SK-N-SH (cell line): ENCODE data around the gene LIN37. TPM values are rescaled to one million over a fixed set of nuclear protein-coding genes. Genes with fewer than 3 reads are reported as not detected.

Experiments used
- CTCF ChIA-PET: fragments of 300-600, 350-600 bp; formaldehyde crosslinking; extraction: SDS; loops from one replicate; lab custom pipeline; 2021; lab: Yijun Ruan, JAX
- POLR2A ChIA-PET: fragments of 350-600 bp; sonication (Branson Sonifier 250); formaldehyde crosslinking; extraction: SDS; loops from one replicate; lab custom pipeline; 2020; ENCODE audit warnings: antibody characterized with exemption, inconsistent platforms; lab: Yijun Ruan, JAX
- DNase-seq: peaks from one replicate; pipeline ENCODE4 v3.0.0; 2012
- H2AFZ ChIP-seq: fragments of 200-600 bp; sonication (generic); 2 replicates; pipeline ENCODE4 v1.8.1; 2016; ENCODE audit warnings: antibody characterized with exemption, mild to moderate bottlenecking, low read depth
- H3F3A ChIP-seq: fragments of 200-600 bp; sonication (generic); replicated peaks from 2 replicates; pipeline ENCODE3; 2016; ENCODE audit warnings: antibody characterized with exemption, mild to moderate bottlenecking; ENCODE audit not compliant: insufficient read depth
- H3K27ac ChIP-seq, 2 experiments: fragments of 200-500 bp in 1 of 2; fragments of 200-600 bp in 1 of 2; sonication (Bioruptor generic) in 1 of 2; sonication (generic), shearing (Covaris generic) in 1 of 2; 2 replicates each; pipeline versions ENCODE4 v1.5.1 to v1.6.1; 2014 to 2016; ENCODE audit warnings: low read depth in 2 of 2, inconsistent platforms in 1 of 2, low read length in 1 of 2, mild to moderate bottlenecking in 1 of 2, mixed read lengths in 1 of 2
- H3K27me3 ChIP-seq: fragments of 200-600 bp; sonication (generic), shearing (Covaris generic); 2 replicates; pipeline ENCODE4 v1.6.1; 2016; ENCODE audit warnings: mixed run types; ENCODE audit not compliant: insufficient read depth
- H3K36me3 ChIP-seq, 2 experiments: fragments of 200-500 bp in 1 of 2; fragments of 200-600 bp in 1 of 2; sonication (Bioruptor generic) in 1 of 2; sonication (generic) in 1 of 2; replicated peaks in 1 of 2; 2 replicates each; pipeline versions ENCODE3 to v1.5.1; 2014 to 2016; ENCODE audit warnings: low read length in 1 of 2, mild to moderate bottlenecking in 1 of 2; ENCODE audit not compliant: insufficient read depth in 2 of 2, control insufficient read depth in 1 of 2
- H3K4me1 ChIP-seq, 2 experiments: fragments of 200-500 bp in 1 of 2; fragments of 200-600 bp in 1 of 2; sonication (Bioruptor generic) in 1 of 2; sonication (generic), shearing (Covaris generic) in 1 of 2; 2 replicates each; pipeline versions ENCODE4 v1.5.1 to v1.6.1; 2014 to 2016; ENCODE audit warnings: low read depth in 1 of 2, low read length in 1 of 2, mixed run types in 1 of 2; ENCODE audit not compliant: insufficient read depth in 2 of 2, control insufficient read depth in 1 of 2
- H3K4me2 ChIP-seq: fragments of 200-600 bp; sonication (generic), shearing (Covaris generic); 2 replicates; pipeline ENCODE4 v1.6.1; 2017; ENCODE audit warnings: mixed run types
- H3K4me3 ChIP-seq, 2 experiments: fragments of 200-500 bp in 1 of 2; fragments of 200-600 bp in 1 of 2; sonication (Bioruptor generic) in 1 of 2; sonication (generic), shearing (Covaris generic) in 1 of 2; 2 replicates each; pipeline versions ENCODE4 v1.5.1 to v1.8.1; 2014 to 2016; ENCODE audit warnings: low read depth in 2 of 2, inconsistent platforms in 1 of 2, low read length in 1 of 2, mild to moderate bottlenecking in 1 of 2, mixed read lengths in 1 of 2, moderate library complexity in 1 of 2
- H3K79me2 ChIP-seq: fragments of 200-600 bp; sonication (generic); 2 replicates; pipeline ENCODE4 v1.8.1; 2017; ENCODE audit warnings: mild to moderate bottlenecking; ENCODE audit not compliant: insufficient read depth
- H3K9ac ChIP-seq: fragments of 200-600 bp; sonication (generic); 2 replicates; pipeline ENCODE4 v1.6.1; 2017; ENCODE audit warnings: mixed run types
- H3K9me2 ChIP-seq: fragments of 200-600 bp; sonication (generic); 2 replicates; pipeline ENCODE4 v1.6.1; 2017; ENCODE audit warnings: mixed run types
- H3K9me3 ChIP-seq: fragments of 200-600 bp; sonication (generic); 2 replicates; pipeline ENCODE4 v1.6.1; 2017; ENCODE audit warnings: mixed run types, mild to moderate bottlenecking, moderate library complexity
- H4K20me1 ChIP-seq: fragments of 200-600 bp; sonication (generic); 2 replicates; pipeline ENCODE4 v1.6.1; 2017; ENCODE audit warnings: mild to moderate bottlenecking, mixed run types; ENCODE audit not compliant: insufficient read depth
- CTCF ChIP-seq: fragments of 200-600 bp; sonication (generic); IDR thresholded peaks from 2 replicates; pipeline ENCODE4 v1.6.1; 2017; ENCODE audit warnings: antibody characterized with exemption, mild to moderate bottlenecking, moderate library complexity
- EZH2phosphoT487 ChIP-seq: fragments of 200-600 bp; sonication (generic); IDR thresholded peaks from 2 replicates; pipeline ENCODE4 v1.6.1; 2017; ENCODE audit warnings: low read depth, mixed run types, mild to moderate bottlenecking, antibody characterized with exemption, moderate library complexity, borderline replicate concordance
- FOXJ3 ChIP-seq: sonication (generic); formaldehyde crosslinking; IDR thresholded peaks from 2 replicates; pipeline ENCODE4 v1.5.1; 2020; ENCODE audit warnings: mild to moderate bottlenecking, missing genetic modification reagents
- FOXM1 ChIP-seq: IDR thresholded peaks from 2 replicates; pipeline ENCODE4 v1.4.0; 2012; ENCODE audit warnings: low read depth, mild to moderate bottlenecking
- GABPA ChIP-seq: IDR thresholded peaks from 2 replicates; pipeline ENCODE4 v1.4.0; 2012; ENCODE audit warnings: low read depth, mild to moderate bottlenecking
- JUND ChIP-seq: IDR thresholded peaks from 2 replicates; pipeline ENCODE4 v1.4.0; 2012
- MEF2A ChIP-seq: IDR thresholded peaks from 2 replicates; pipeline ENCODE4 v1.4.0; 2012; ENCODE audit warnings: low read depth, borderline replicate concordance
- NRF1 ChIP-seq: IDR thresholded peaks from 2 replicates; pipeline ENCODE4 v1.6.1; 2012; ENCODE audit warnings: low read depth, mild to moderate bottlenecking, low read length
- RFX5 ChIP-seq: IDR thresholded peaks from 2 replicates; pipeline ENCODE4 v1.6.1; 2012; ENCODE audit warnings: mild to moderate bottlenecking, improper control_type of control experiment, low read length
- SIN3A ChIP-seq: IDR thresholded peaks from 2 replicates; pipeline ENCODE4 v1.6.1; 2012; ENCODE audit warnings: low read depth, mild to moderate bottlenecking, low read length, moderate library complexity, borderline replicate concordance
- TAF1 ChIP-seq: IDR thresholded peaks from 2 replicates; pipeline ENCODE4 v1.6.1; 2012; ENCODE audit warnings: low read depth, mild to moderate bottlenecking, low read length, moderate library complexity, borderline replicate concordance
- ZBTB33 ChIP-seq: IDR thresholded peaks from 2 replicates; pipeline ENCODE4 v1.4.0; 2012; ENCODE audit warnings: low read depth, borderline replicate concordance
- WGBS: methylation state at CpG from one replicate; pipeline ENCODE4 v1.1.6; 2017; ENCODE audit warnings: low lambda C conversion rate; 5-methylcytosine and 5-hydroxymethylcytosine counted together
- polyA plus RNA-seq, 3 experiments: library from polyadenylated mRNA; depleted of rRNA; stranded (reverse); fragments of >200 nt; gene quantifications; 2 replicates each; pipeline ENCODE4 v1.2.3, GENCODE V29; 2012
- TF ChIP-seq, protein P1 (sequence below): IDR thresholded peaks from 2 replicates; pipeline ENCODE4; 2012
- TF ChIP-seq, protein P2 (sequence below): IDR thresholded peaks from 2 replicates; pipeline ENCODE4 v1.6.1; 2012; ENCODE audit warnings: mild to moderate bottlenecking, low read depth, low read length, moderate library complexity

Gene LIN37
- polyA plus RNA-seq, 1 of the 3 experiments (the other 2 are of a cell fraction) = 21.1 TPM

DNA sequence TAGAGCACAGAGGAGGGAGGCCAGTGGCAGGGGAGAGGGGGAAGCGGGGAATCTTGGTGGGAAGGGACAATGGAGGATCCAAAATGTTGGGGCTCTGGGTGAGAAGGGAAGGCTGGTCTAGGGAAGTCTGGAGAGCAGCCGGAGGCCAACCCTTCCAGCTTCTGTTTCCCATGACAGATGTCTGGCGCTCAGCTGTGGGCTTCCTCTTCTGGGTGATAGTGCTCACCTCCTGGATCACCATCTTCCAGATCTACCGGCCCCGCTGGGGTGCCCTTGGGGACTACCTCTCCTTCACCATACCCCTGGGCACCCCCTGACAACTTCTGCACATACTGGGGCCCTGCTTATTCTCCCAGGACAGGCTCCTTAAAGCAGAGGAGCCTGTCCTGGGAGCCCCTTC, 1.8 kb upstream of the LIN37 start:
- CTCF ChIA-PET = no interaction called here
- POLR2A ChIA-PET = no interaction called here

GRCh38 chr19:35750167-35750566, 1.8 kb downstream of the LIN37 start:
- no peak overlapping the region; a peak in 1 of 4 replicates for H3K4me3 ChIP-seq
- no peaks in the 10 kb centered on the region for H3K9me3 ChIP-seq
- peaks cover 10% of the 10 kb centered on the region for H3F3A ChIP-seq
- peaks cover 11 to 30% of the 10 kb centered on the region in 2 experiments for H3K36me3 ChIP-seq
- ChIA-PET CTCF (no interaction called here), POLR2A (no interaction called here)
- no peaks in the 10 kb centered on the region for H4K20me1 ChIP-seq
- H3K4me2 ChIP-seq = peak overlapping the region; percentile 99; the same call in 1 of the 2 replicates
- DNase-seq = no peak
- H3K79me2 ChIP-seq = peaks cover 51% of the 10 kb centered on the region
- no peaks in the 10 kb centered on the region for H3K9me2 ChIP-seq
- no peak overlapping the region for H3K27ac ChIP-seq
- peaks cover 9 to 14% of the 10 kb centered on the region in 2 experiments; a peak in 2 of 4 replicates for H3K4me1 ChIP-seq
- no peak overlapping the region for H2AFZ ChIP-seq
- WGBS = 79% methylated on average over 5 of the region's 5 CpGs
- H3K27me3 ChIP-seq = no peaks in the 10 kb centered on the region
- no peak overlapping the region for H3K9ac ChIP-seq
- TF ChIP-seq NRF1 (no peak), GABPA (no peak), CTCF (no peak), EZH2phosphoT487 (no peak), JUND (no peak), RFX5 (no peak), SIN3A (no peak), ZBTB33 (no peak), MEF2A (no peak), FOXJ3 (no peak)
- TF ChIP-seq, protein P1, sequence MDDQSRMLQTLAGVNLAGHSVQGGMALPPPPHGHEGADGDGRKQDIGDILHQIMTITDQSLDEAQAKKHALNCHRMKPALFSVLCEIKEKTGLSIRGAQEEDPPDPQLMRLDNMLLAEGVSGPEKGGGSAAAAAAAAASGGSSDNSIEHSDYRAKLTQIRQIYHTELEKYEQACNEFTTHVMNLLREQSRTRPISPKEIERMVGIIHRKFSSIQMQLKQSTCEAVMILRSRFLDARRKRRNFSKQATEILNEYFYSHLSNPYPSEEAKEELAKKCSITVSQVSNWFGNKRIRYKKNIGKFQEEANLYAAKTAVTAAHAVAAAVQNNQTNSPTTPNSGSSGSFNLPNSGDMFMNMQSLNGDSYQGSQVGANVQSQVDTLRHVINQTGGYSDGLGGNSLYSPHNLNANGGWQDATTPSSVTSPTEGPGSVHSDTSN = no peak

More for the DNA sequence above, 1.8 kb upstream of the LIN37 start:
- TF ChIP-seq, protein P2, sequence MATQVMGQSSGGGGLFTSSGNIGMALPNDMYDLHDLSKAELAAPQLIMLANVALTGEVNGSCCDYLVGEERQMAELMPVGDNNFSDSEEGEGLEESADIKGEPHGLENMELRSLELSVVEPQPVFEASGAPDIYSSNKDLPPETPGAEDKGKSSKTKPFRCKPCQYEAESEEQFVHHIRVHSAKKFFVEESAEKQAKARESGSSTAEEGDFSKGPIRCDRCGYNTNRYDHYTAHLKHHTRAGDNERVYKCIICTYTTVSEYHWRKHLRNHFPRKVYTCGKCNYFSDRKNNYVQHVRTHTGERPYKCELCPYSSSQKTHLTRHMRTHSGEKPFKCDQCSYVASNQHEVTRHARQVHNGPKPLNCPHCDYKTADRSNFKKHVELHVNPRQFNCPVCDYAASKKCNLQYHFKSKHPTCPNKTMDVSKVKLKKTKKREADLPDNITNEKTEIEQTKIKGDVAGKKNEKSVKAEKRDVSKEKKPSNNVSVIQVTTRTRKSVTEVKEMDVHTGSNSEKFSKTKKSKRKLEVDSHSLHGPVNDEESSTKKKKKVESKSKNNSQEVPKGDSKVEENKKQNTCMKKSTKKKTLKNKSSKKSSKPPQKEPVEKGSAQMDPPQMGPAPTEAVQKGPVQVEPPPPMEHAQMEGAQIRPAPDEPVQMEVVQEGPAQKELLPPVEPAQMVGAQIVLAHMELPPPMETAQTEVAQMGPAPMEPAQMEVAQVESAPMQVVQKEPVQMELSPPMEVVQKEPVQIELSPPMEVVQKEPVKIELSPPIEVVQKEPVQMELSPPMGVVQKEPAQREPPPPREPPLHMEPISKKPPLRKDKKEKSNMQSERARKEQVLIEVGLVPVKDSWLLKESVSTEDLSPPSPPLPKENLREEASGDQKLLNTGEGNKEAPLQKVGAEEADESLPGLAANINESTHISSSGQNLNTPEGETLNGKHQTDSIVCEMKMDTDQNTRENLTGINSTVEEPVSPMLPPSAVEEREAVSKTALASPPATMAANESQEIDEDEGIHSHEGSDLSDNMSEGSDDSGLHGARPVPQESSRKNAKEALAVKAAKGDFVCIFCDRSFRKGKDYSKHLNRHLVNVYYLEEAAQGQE = no peak
- TF ChIP-seq TAF1 = no peak
- no peak for TF ChIP-seq FOXM1
- TF ChIP-seq, protein P1 = no peak
- TF ChIP-seq GABPA = no peak
- no peak for TF ChIP-seq SIN3A
- no peak for TF ChIP-seq JUND
- Histone ChIP-seq H3K9me3 (no peaks in the 10 kb centered on the region), H3K9me2 (no peaks in the 10 kb centered on the region), H3K4me2 (peak overlapping the region; percentile 90), H3K4me1 (peaks cover 13 to 24% of the 10 kb centered on the region in 2 experiments; a peak in 3 of 4 replicates), H3F3A (peaks cover 14% of the 10 kb centered on the region), H4K20me1 (no peaks in the 10 kb centered on the region), H3K36me3 (peaks cover 6 to 12% of the 10 kb centered on the region in 2 experiments), H3K27me3 (no peaks in the 10 kb centered on the region), H2AFZ (no peak overlapping the region), H3K79me2 (peaks cover 51% of the 10 kb centered on the region), H3K9ac (peak overlapping the region; percentile 85), H3K4me3 (peak overlapping the region; percentile 83 to 95), H3K27ac (no peak overlapping the region)
- DNase-seq = no peak
- 73% methylated on average over 5 of the region's 5 CpGs for WGBS
